Effector memory CD4-positive, alpha-beta T cell (primary cell): ENCODE results near the gene SSR2.

Experiments used
- DNase-seq, 3 donors: peaks; one replicate each; pipeline ENCODE4 v3.0.0-alpha.2; 2020
- H3K27ac ChIP-seq: 2 replicates; pipeline ENCODE4 v1.7.0; 2013; ENCODE audit warnings: mild to moderate bottlenecking, low read length, moderate library complexity; ENCODE audit not compliant: insufficient read depth, poor library complexity, severe bottlenecking
- H3K27me3 ChIP-seq: replicated peaks from 2 replicates; pipeline ENCODE4 v1.7.0; 2013; ENCODE audit warnings: mild to moderate bottlenecking, low read length; ENCODE audit not compliant: insufficient read depth, control insufficient read depth, poor library complexity, severe bottlenecking
- H3K36me3 ChIP-seq: 2 replicates; pipeline ENCODE4 v1.7.0; 2013; ENCODE audit warnings: mild to moderate bottlenecking, low read length, moderate library complexity; ENCODE audit not compliant: control insufficient read depth, insufficient read depth
- H3K4me1 ChIP-seq: 2 replicates; pipeline ENCODE4 v1.7.0; 2013; ENCODE audit warnings: low read length, mild to moderate bottlenecking; ENCODE audit not compliant: control insufficient read depth, insufficient read depth, poor library complexity, severe bottlenecking
- H3K4me3 ChIP-seq: 2 replicates; pipeline ENCODE4 v1.7.0; 2013; ENCODE audit warnings: low read length, low read depth, mild to moderate bottlenecking; ENCODE audit not compliant: insufficient read depth, poor library complexity, severe bottlenecking
- H3K9me3 ChIP-seq: 2 replicates; pipeline ENCODE4 v1.7.0; 2013; ENCODE audit warnings: mild to moderate bottlenecking, low read length, moderate library complexity; ENCODE audit not compliant: control insufficient read depth

Gene SSR2

DNA sequence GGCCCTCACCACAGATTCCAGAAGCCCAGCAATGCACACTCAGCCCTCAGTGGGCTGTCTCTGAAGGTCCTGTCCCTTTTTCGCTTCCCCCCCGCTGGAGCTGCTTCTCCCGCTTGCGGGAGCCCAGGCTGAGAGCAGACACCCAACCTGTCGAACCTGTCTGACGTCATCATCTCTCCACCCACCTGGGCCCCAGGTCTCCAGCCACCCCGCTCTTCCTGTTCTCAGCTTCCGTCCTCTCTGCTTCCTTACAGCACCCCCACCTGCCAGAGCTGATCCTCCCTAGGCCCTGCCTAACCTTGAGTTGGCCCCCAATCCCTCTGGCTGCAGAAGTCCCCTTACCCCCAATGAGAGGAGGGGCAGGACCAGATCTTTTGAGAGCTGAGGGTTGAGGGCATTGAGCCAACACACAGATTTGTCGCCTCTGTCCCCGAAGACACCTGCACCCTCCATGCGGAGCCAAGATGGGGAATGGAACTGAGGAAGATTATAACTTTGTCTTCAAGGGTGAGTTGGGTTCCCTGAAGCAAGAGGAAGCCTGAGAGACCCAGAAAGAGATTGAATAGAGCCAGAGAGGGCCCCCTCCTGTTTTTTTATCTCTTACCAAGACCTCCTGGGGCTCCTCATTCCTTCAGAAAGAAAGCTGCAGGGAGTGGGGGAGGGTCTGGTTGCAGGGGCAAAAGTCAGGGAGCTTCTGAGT, 40.3 kb upstream of the SSR2 start, which contains the start of gene RAB25:
TSS of gene RAB25 (plus strand) at position 224 of the 700 bp plus-strand sequence. CDS start at position 465, 241 bp downstream.
- H3K4me1 ChIP-seq: no peaks in the 10 kb centered on the region
- no peak within 1 kb of the TSS for H3K4me3 ChIP-seq
- peaks cover 3% of the 10 kb centered on the region for H3K36me3 ChIP-seq
- no peak for DNase-seq
- no peak within 1 kb of the TSS for H3K27ac ChIP-seq
- no peaks in the 10 kb centered on the region for H3K9me3 ChIP-seq
- no peaks in the 10 kb centered on the region for H3K27me3 ChIP-seq

DNA sequence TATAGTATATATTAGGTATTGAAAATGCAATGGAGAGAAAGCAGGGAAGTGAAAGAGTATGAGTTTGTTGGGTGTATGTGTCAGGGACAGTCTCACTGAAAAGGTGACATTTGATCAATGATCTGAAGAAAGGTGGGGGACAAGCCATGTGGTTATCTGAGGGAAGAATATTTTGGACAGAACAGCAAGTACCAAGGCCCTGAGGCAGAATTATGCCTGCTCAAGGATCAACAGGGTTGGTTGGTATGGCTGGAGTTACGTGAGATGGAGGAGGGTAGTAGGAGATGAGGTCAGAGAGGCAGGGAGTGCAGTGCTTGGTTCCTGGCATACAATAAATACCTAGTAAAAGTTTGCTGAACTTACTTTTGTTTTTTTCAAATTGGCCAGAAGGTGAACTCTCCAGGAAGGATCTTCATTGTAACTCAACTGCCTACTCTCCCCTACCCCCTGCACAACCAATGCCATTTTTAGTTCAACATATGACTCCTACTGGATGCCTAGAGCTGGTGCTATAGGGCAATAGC, 35.6 kb upstream of the SSR2 start:
- no peak overlapping the region for H3K27ac ChIP-seq
- DNase-seq: no peak
- no peak overlapping the region for H3K4me3 ChIP-seq
- H3K27me3 ChIP-seq: no peaks in the 10 kb centered on the region
- peaks cover 14% of the 10 kb centered on the region for H3K4me1 ChIP-seq
- H3K36me3 ChIP-seq: peaks cover 3% of the 10 kb centered on the region
- no peaks in the 10 kb centered on the region for H3K9me3 ChIP-seq

DNA sequence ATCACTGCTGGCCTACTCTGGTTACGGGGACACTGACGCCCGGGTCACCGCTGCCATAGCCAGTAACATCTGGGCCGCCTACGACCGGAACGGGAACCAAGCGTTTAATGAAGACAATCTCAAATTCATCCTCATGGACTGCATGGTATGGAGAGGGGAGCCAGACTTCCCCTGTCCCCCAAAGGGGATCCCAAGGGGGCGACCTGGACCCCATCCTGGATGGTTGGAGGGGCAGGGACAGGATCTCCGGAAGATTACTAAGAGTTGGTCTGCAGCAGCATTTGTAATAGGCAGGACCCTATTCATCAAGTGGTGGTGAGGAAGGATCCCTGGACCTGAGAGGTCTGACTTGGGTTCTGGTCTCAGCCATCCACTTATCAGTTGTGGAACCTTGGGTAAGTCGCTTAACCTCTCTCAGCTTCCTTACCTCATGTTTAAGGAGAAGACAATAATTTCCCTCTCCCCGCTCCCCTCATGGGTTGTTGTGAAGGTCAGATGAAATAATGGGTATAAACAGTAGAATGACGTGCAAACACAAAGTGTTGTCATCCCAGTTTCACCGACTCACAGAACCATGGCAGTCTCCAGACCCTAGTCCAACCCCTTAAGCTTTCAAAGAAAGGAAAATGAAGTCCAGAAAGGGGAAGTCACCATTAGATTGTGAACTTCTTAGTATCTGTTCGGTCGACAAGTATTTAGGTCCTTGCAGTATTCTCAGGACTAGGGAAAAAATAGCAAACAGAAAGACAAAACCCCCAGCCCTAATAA, 34.7 kb upstream of the SSR2 start:
- DNase-seq: no peak
- Histone ChIP-seq H3K36me3 (peaks cover 3% of the 10 kb centered on the region), H3K4me3 (peak overlapping the region; percentile 95), H3K4me1 (peaks cover 14% of the 10 kb centered on the region), H3K27ac (peak overlapping the region; percentile 79), H3K9me3 (no peaks in the 10 kb centered on the region), H3K27me3 (no peaks in the 10 kb centered on the region)

DNA sequence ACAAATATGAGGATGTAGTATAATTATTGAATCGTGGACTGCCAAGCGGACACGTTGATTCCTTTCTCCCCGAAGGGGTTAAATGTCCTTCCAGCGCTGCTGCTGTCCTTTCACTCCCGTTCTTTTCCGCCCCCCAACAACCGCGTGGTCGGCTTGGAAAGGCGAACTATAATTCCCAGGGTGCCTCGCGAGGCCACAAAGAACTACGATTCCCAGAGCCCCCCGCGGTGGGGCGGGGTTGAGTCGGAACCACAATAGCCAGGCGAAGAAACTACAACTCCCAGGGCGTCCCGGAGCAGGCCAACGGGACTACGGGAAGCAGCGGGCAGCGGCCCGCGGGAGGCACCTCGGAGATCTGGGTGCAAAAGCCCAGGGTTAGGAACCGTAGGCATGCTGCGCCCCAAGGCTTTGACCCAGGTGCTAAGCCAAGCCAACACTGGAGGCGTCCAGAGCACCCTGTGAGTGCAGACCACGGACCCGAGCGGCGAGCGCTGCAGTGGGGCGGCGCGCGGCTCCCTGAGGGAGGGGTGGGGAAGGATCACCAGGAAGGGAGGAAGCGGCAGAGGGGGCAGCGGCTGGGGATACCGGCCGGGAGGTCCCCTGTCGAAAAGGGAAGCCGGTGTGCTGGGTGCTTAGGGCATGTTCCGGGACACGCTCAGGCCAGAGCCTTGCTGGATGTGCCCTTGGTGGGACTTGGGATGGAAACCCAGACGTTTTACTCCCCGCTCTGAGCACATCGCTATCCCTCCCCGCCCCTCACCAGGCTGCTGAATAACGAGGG, 33.9 kb upstream of the SSR2 start, which contains the start of gene LAMTOR2:
TSS of gene LAMTOR2 (plus strand) at position 283 of the 781 bp plus-strand sequence. CDS start at position 391, 108 bp downstream.
- H3K27me3 ChIP-seq: no peaks in the 10 kb centered on the region
- H3K36me3 ChIP-seq: peaks cover 3% of the 10 kb centered on the region
- DNase-seq: peak; percentile 81 to 92 (median 92)
- H3K4me3 ChIP-seq: peak within 1 kb of the TSS; percentile 95
- H3K4me1 ChIP-seq: peaks cover 14% of the 10 kb centered on the region
- H3K27ac ChIP-seq: peak within 1 kb of the TSS; percentile 79
- no peaks in the 10 kb centered on the region for H3K9me3 ChIP-seq

DNA sequence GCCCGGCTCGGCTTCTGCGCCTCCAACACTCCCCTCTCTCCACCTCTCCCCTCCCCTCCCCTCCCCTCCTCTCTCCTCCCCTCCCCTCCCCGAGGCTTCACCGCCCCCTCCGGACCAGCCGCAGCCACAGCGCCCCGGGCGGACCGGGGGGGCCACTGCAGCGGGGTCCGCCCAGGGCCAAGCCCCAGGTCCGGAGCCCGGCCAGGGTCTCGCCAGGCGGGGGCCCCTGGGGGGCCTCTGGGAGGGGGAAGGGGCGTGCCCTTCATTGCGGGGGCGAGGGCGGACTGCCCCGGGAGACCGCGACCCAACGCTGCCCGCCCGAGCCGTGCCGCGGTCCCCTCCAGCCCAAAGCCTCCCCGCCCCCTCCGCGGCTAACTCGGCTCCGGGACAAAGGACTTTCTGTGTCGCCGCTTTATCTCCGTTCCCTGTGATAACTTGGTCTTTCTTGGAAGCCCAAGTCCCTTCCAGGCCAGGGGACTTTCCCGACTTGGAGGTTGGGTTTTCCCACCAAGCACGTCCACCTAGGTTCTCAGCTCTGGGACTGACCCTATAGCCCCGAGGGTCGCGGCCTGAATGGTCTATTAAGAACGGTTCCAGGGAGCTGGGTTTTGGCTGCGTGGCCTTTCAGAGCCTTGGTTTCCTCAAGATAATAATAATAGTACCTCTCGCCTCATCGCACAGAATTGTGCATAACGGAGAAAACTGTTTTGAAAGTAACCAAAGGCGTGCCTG, 33.2 kb upstream of the SSR2 start, which contains the start of gene UBQLN4:
TSS of gene UBQLN4 (minus strand) at position 31 of the 732 bp plus-strand sequence. CDS start 97 bp downstream, outside the sequence.
- peak; percentile 73 to 82 (median 74) for DNase-seq
- peak within 1 kb of the TSS; percentile 79 for H3K27ac ChIP-seq
- H3K4me1 ChIP-seq: peaks cover 14% of the 10 kb centered on the region

DNA sequence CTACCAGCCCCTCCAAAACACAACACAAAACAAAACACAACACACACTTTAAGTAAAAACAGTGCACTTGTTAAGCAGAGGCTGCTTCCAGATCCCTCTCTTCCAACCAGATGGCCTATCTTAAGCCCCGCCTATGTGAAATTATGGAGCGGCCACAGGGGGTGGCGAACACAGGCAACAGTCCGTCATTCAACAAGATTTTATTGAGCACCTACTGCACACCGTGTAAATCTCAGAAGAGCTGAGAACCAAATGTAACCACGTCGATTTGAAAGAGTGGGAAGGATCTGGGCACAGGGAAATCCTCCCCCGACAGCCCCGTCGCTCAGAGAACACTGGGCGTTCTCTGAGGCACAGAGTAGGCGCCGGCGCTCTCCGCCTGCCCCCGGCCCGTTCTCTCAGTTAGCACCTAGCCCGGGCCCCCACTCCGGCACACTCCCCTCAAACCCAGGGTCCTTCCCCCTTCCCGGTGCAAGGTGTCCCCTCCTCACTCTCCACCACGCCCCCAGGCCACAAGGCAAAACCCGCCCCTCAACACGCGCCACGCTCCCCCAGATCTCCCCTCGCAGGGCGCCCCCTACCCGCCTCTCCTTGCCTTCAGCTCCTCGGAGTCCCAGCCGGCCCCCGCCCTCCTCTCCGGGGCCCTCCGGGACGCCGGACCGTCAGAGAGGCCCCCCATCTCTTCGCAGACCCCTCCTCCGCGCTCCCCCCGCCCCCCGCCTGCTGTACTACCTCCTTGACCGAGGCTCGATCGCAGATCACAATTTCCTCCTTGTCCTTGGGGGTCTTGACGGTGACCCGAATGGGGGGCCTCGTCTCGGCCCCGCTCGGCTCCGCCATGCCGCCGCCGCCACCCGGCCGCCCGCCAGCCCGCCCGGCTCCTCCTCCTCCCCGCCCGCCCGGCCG, 32.4 kb upstream of the SSR2 start:
- peak; percentile 50 to 62 (median 58) for DNase-seq
- peak overlapping the region; percentile 95 for H3K4me3 ChIP-seq
- peaks cover 7% of the 10 kb centered on the region for H3K36me3 ChIP-seq
- peaks cover 14% of the 10 kb centered on the region for H3K4me1 ChIP-seq
- H3K27ac ChIP-seq: peak overlapping the region; percentile 60
- no peaks in the 10 kb centered on the region for H3K9me3 ChIP-seq
- H3K27me3 ChIP-seq: no peaks in the 10 kb centered on the region

More for the DNA sequence above, 33.2 kb upstream of the SSR2 start, which contains the start of gene UBQLN4:
- Histone ChIP-seq H3K36me3 (peaks cover 6% of the 10 kb centered on the region), H3K27me3 (no peaks in the 10 kb centered on the region), H3K4me3 (peak within 1 kb of the TSS; percentile 95), H3K9me3 (no peaks in the 10 kb centered on the region)

DNA sequence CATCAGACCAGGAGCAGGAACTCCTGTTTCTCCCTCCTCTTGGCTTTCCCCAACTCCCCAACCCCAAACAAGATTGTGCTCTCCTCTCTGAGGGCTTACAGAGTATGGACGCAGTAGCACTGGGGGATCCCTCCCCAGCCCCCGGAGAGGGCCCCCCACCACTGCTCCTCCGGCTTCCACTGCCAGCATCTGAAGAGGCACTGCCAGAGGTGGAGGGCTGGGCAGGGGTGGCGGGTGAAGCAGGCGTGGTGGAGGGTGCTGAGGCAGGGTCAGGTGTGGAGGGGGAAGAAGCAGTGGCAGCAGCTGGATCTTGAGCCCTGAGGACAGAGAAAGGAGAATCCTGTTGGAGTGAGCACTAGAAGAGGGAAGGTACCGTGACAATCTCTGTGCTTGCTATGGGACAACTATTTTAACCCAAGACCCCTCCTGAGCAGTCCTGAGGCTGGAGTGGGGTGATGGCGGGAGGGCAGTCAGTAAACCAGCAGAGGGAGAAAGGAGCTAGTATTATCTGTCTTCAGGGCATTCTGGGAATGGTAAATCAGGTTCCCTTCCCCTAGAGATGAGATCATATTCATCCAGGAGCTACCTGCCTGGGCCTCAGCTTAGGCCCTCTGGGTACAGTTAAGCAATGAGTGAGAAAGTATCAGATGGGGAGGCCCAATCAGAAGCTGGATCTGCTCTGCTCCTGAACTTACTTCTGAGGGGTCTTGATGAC, 30.4 kb upstream of the SSR2 start:
- Histone ChIP-seq H3K27ac (no peak overlapping the region), H3K4me1 (peaks cover 14% of the 10 kb centered on the region), H3K36me3 (peaks cover 7% of the 10 kb centered on the region), H3K27me3 (no peaks in the 10 kb centered on the region), H3K9me3 (no peaks in the 10 kb centered on the region), H3K4me3 (no peak overlapping the region)
- DNase-seq: no peak

DNA sequence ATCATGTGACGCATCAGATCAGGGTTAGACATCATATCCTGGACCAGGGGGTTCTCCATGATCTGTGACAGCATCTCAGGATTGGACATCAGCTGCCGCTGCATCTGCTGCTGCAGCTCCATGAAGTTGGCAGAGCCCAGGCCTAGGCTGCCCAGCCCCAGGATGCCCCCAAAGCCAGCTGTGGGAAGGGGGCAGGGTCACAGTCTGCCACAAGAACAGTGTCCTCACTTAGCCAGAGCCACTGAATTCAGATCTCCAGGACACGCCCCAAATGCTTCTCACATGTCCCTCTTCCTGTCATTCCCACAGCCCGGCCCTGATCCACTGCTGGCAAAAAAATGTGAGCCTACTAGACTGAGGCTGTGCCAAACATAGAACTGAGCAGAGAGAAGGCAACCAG, 29.6 kb upstream of the SSR2 start:
- peaks cover 10% of the 10 kb centered on the region for H3K4me1 ChIP-seq
- H3K36me3 ChIP-seq: peaks cover 7% of the 10 kb centered on the region
- H3K27me3 ChIP-seq: no peaks in the 10 kb centered on the region
- H3K27ac ChIP-seq: no peak overlapping the region
- no peak overlapping the region for H3K4me3 ChIP-seq
- no peak for DNase-seq
- no peaks in the 10 kb centered on the region for H3K9me3 ChIP-seq
